ENCODE measurements around the gene MRTFA. TPM values are rescaled to one million over a fixed set of nuclear protein-coding genes. Genes with fewer than 3 reads are reported as not detected.

The MRTFA gene
- total RNA-seq, 4 donors from 2014 or later: 24.5 to 56.3 (median 40.9) TPM

DNA sequence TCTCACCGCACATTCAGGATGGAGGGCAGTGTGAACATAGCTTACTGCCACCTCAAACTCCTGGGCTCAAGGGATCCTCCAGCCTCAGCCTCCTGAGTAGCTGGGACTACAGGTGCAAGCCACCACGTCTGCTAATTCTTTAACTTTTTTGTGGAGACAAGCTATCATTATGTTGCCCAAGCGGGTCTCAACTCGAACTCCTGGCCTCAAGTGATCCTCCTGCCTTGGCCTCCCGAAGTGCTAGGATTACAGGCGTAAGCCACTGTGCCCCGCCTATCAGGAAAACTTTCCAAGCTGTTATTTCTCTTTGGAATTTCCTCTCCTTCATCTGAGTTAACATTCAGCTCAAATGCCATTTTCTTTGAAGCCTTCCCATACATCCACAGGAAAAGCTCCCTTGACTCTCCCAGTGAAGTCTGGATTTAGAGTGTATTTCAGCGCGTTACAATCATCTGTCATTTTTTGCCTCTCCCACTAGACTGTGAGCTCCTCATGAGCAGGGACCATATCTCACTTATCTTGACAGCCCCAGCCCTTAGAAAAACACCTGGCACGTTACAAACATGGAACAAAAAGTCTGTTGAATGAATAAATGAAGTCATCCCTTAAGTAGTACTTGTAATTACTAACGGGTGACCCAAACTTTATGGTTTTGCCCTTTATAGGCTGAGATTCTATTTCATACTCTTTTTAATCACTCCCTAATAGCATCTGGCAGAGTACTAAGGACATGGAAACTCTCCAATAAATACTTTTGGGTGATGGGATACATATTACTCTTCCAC lies 2.2 kb downstream of the MRTFA start:
- TF ChIP-seq, protein P1, sequence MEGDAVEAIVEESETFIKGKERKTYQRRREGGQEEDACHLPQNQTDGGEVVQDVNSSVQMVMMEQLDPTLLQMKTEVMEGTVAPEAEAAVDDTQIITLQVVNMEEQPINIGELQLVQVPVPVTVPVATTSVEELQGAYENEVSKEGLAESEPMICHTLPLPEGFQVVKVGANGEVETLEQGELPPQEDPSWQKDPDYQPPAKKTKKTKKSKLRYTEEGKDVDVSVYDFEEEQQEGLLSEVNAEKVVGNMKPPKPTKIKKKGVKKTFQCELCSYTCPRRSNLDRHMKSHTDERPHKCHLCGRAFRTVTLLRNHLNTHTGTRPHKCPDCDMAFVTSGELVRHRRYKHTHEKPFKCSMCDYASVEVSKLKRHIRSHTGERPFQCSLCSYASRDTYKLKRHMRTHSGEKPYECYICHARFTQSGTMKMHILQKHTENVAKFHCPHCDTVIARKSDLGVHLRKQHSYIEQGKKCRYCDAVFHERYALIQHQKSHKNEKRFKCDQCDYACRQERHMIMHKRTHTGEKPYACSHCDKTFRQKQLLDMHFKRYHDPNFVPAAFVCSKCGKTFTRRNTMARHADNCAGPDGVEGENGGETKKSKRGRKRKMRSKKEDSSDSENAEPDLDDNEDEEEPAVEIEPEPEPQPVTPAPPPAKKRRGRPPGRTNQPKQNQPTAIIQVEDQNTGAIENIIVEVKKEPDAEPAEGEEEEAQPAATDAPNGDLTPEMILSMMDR (IDR thresholded peaks at IDR 0.05): no peak
- no peak for TF ChIP-seq POLR2A (IDR thresholded peaks at IDR 0.05)
- WGBS, 2 donors: 71 to 76% methylated on average over 11 of the region's 11 CpGs
- Histone ChIP-seq H3K4me3 (peak overlapping the region in 2 of 4 donors; percentile 86 to 96), H3K36me3 (no peaks in the 10 kb centered on the region), H3K27ac (peak overlapping the region in 3 of 4 donors; percentile 93 to 98 (median 96)), H3K27me3 (no peaks in the 10 kb centered on the region), H3K9me3 (no peaks in the 10 kb centered on the region), H3K4me1 (peaks cover 10 to 63% (median 10%) of the 10 kb centered on the region in 3 donors)
- no peak for DNase-seq
- intact Hi-C loops (cut with DNase I): no loop called here

DNA sequence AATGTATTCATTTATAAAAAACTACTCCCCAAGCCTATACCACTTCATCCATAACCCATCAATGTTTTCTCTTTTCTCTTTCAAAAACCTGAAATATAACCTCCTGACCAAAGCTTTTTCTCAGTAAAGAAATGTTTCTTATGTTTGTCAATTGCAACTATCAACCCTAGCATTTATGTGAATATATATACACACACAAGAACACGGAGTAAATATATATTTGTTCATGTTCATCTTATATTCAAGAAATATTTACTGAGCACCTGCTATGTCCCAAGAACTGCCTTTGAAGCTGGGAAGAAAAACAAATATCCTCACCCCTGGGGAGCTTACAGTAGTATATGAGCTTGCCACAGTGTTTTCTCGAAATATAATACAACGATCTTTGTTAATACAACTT lies 3.5 kb downstream of the MRTFA start:
- Histone ChIP-seq H3K9me3 (no peaks in the 10 kb centered on the region), H3K4me1 (peaks cover 19 to 72% (median 19%) of the 10 kb centered on the region in 3 donors), H3K27me3 (no peaks in the 10 kb centered on the region), H3K4me3 (no peak overlapping the region), H3K27ac (no peak overlapping the region), H3K36me3 (no peaks in the 10 kb centered on the region)
- TF ChIP-seq POLR2A (IDR thresholded peaks at IDR 0.05): no peak
- TF ChIP-seq, protein P1 (IDR thresholded peaks at IDR 0.05): no peak
- DNase-seq: no peak
- intact Hi-C loops (cut with DNase I): no loop called here
- 95 to 97% methylated on average over 3 of the region's 3 CpGs for WGBS, 2 donors

DNA sequence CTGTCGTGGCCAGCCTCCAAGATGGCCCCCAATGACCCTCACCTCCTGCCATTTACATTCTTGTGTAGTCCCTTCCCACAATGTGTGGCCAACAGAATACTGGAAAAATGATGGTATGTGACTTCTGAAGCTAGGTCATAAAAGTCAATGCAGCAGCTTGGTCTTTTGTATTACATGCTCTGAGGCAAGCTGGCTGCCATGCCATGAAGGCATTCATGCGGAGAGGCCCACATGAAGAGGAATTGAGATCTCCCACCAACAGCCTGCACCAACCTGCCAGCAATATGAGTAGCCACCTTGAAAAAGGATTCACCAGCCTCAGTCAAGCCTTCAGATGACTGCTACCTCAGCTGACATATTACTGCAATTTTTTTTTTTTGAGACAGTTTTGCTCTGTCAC lies 4.6 kb downstream of the MRTFA start:
- no peaks in the 10 kb centered on the region for H3K9me3 ChIP-seq
- TF ChIP-seq, protein P1 (IDR thresholded peaks at IDR 0.05): no peak
- no peak for TF ChIP-seq POLR2A (IDR thresholded peaks at IDR 0.05)
- H3K27ac ChIP-seq: no peak overlapping the region
- 94% methylated on average over 2 of the region's 2 CpGs for WGBS, 2 donors
- H3K4me1 ChIP-seq: peaks cover 16 to 75% (median 20%) of the 10 kb centered on the region in 3 donors
- H3K36me3 ChIP-seq: no peaks in the 10 kb centered on the region
- no peak overlapping the region for H3K4me3 ChIP-seq
- H3K27me3 ChIP-seq: no peaks in the 10 kb centered on the region
- intact Hi-C loops (cut with DNase I): no loop called here
- no peak for DNase-seq

DNA sequence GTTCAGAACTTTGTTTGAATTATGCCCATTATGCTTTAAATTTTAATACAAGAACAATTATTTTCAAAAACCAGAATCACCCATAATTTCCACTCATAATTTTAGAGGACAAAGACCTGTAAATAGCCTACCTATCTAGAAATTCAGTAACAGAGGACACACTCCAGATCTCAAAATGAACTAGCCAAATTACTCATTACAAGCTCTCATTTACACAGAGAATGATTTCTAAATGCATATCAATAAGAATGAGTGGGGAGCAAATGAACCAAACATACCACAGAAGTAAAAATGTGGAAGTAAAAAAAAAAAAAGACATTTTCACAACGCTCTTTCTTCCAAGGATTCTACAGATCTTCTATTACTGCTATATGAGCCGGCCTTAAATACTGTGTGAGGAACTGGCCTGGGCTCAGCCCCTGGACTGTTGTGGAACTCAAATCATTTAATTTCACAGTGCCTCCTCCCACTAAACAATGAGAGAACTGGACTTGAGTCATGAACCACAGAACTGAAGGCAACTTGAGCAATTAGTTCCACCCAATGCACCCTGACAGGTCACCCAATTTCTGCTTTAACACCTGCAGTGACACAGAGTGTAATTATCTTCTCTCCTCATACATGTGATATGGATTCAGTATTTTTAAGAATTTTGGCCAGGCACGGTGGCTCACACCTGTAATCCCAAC lies 8.0 kb downstream of the MRTFA start:
- no peak for DNase-seq
- intact Hi-C loops (cut with DNase I): no loop called here
- WGBS, 2 donors: 70 to 72% methylated on average over 3 of the region's 3 CpGs
- Histone ChIP-seq H3K27ac (peak overlapping the region; percentile 7 to 64 (median 46)), H3K36me3 (no peaks in the 10 kb centered on the region), H3K4me3 (no peak overlapping the region), H3K4me1 (peaks cover 9 to 69% (median 25%) of the 10 kb centered on the region in 3 donors), H3K27me3 (no peaks in the 10 kb centered on the region), H3K9me3 (no peaks in the 10 kb centered on the region)
- TF ChIP-seq, protein P1 (IDR thresholded peaks at IDR 0.05): no peak
- no peak for TF ChIP-seq POLR2A (IDR thresholded peaks at IDR 0.05)

DNA sequence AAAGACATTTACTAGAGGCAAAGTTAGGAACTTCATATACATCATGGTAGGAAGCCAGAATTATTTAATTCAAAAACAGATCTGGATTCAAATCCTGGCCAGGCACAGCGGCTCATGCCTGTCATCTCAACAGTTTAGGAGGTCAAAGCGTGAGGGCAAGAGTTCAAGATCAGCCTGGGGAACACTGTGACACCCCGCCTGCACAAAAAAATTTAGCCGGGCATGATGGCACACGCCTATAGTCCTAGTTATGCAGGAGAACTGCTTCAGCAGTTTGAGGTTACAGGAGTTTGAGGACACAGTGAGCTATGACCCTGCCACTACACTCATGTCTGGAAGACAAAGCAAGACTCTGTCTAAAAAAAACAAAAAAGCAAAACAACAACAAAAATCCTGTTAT lies 8.9 kb downstream of the MRTFA start:
- no peak for DNase-seq
- Histone ChIP-seq H3K4me1 (peaks cover 9 to 64% (median 25%) of the 10 kb centered on the region in 3 donors), H3K9me3 (no peaks in the 10 kb centered on the region), H3K27ac (peak overlapping the region in 3 of 4 donors; percentile 37 to 64 (median 56)), H3K27me3 (no peaks in the 10 kb centered on the region), H3K36me3 (no peaks in the 10 kb centered on the region), H3K4me3 (no peak overlapping the region)
- intact Hi-C loops (cut with DNase I): no loop called here
- TF ChIP-seq, protein P1 (IDR thresholded peaks at IDR 0.05): no peak
- no peak for TF ChIP-seq POLR2A (IDR thresholded peaks at IDR 0.05)
- WGBS, 2 donors: 36 to 49% methylated on average over 5 of the region's 5 CpGs

Measured in esophagus squamous epithelium (tissue), 5 donors.